ENCODE measurements around the gene KCNH2. TPM values are rescaled to one million over a fixed set of nuclear protein-coding genes. Genes with fewer than 3 reads are reported as not detected.

KCNH2 gene
- total RNA-seq, 2 experiments from 2014 or later, result 0.11 to 0.13 TPM

GRCh38 chr7:150910305-150910995 lies 67.7 kb downstream of the KCNH2 start:
- ChIA-PET CTCF (interaction anchor here (1.4 kb wide), 1 partner anchor 13 kb away, joined by 3 read pairs; no protein-coding TSS in a partner anchor), POLR2A (interaction anchor here (0.6 kb wide), 1 partner anchor 135 kb away, joined by 5 read pairs; no protein-coding TSS in a partner anchor)

GRCh38 chr7:150909200-150909995 lies 68.7 kb downstream of the KCNH2 start:
- ChIA-PET POLR2A (interaction anchor here (0.7 kb wide), 1 partner anchor 22 kb away, joined by 3 read pairs; no protein-coding TSS in a partner anchor), CTCF (interaction anchor here (0.7 to 1.6 kb wide), 2 partner anchors 11 to 1158 kb away, joined by 3 to 8 read pairs; no protein-coding TSS in a partner anchor)

GRCh38 chr7:150908173-150908572 lies 69.9 kb downstream of the KCNH2 start:
- ChIA-PET CTCF (interaction anchor here (1.0 to 1.6 kb wide), 2 partner anchors 10 to 101 kb away, joined by 3 to 8 read pairs; no protein-coding TSS in a partner anchor), POLR2A (no interaction called here)

- CTCF ChIA-PET, result interaction anchor here (2.5 kb wide), 1 partner anchor 207 kb away, joined by 7 read pairs; no protein-coding TSS in a partner anchor
- POLR2A ChIA-PET, result no interaction called here
Observed at GRCh38 chr7:150904011-150904909, 73.9 kb downstream of the KCNH2 start.

GRCh38 chr7:150903606-150904005 lies 74.5 kb downstream of the KCNH2 start:
- ChIA-PET POLR2A (no interaction called here), CTCF (interaction anchor here (2.5 kb wide), 1 partner anchor 207 kb away, joined by 7 read pairs; no protein-coding TSS in a partner anchor)

- ChIA-PET CTCF (interaction anchor here (0.7 to 2.5 kb wide), 4 partner anchors 35 to 209 kb away, joined by 3 to 7 read pairs (median 4); no protein-coding TSS in a partner anchor), POLR2A (no interaction called here)
Observed at GRCh38 chr7:150902078-150903033, 75.8 kb downstream of the KCNH2 start.

- CTCF ChIA-PET, result interaction anchor here (0.7 to 2.5 kb wide), 4 partner anchors 36 to 210 kb away, joined by 3 to 7 read pairs (median 4); no protein-coding TSS in a partner anchor
- POLR2A ChIA-PET, result no interaction called here
Observed at GRCh38 chr7:150901160-150902035, 76.7 kb downstream of the KCNH2 start.

- POLR2A ChIA-PET, result no interaction called here
- CTCF ChIA-PET, result no interaction called here
Observed at GRCh38 chr7:150900675-150901074, 77.4 kb downstream of the KCNH2 start.

GRCh38 chr7:150898475-150899011 lies 79.6 kb downstream of the KCNH2 start:
- ChIA-PET CTCF (interaction anchor here (0.6 to 1.9 kb wide), 37 partner anchors 9 to 213 kb away, joined by 3 to 17 read pairs (median 4); partner anchors contain the start of genes ABCB8 and NOS3), POLR2A (no interaction called here)

- ChIA-PET POLR2A (no interaction called here), CTCF (interaction anchor here (0.6 to 1.9 kb wide), 37 partner anchors 9 to 213 kb away, joined by 3 to 17 read pairs (median 4); partner anchors contain the start of genes ABCB8 and NOS3)
Observed at GRCh38 chr7:150897502-150898474, 80.3 kb downstream of the KCNH2 start.

- CTCF ChIA-PET, result interaction anchor here (1.6 kb wide), 1 partner anchor 28 kb away, joined by 3 read pairs; no protein-coding TSS in a partner anchor
- POLR2A ChIA-PET, result no interaction called here
Observed at GRCh38 chr7:150896562-150897209, 81.4 kb downstream of the KCNH2 start.

- ChIA-PET CTCF (interaction anchor here (1.6 kb wide), 1 partner anchor 27 kb away, joined by 3 read pairs; no protein-coding TSS in a partner anchor), POLR2A (no interaction called here)
Observed at GRCh38 chr7:150895809-150896208, 82.3 kb downstream of the KCNH2 start.
